ENCODE data around the gene ACKR1.

DNA sequence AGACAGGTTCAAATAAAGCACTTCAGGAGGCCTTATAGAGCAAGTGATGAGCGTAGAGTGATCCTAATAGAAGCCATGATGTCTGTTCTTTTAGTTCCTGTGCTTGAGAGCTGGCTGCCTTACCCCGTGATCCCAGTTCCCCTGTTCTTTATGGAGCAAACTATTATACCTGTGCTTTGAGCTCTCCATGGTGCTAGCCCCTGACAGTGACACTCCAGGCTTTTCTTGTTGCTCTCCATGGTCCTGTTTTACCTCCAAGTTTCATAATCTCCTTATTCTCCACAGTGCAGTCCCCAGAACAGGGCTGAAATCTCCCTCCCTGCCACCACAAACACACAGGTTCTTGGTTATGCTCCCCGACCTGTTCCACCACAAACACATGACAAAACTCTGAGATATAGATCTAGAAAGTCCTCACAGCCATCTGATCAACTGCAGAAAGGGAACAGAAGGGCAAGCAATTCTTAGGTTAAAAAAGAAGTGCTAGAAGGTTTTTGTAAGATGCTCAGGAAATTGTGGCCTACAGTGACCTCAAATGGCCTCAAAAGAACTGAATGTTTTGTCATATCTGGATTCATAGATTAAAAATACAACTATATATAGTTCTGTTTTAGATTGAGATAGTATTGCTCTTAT lies 27.3 kb upstream of the ACKR1 start:
- no peak for TF ChIP-seq CTCF (IDR thresholded peaks at IDR 0.05; ENCODE audit: low read length)
- no peak for TF ChIP-seq EZH2 (IDR thresholded peaks at IDR 0.05; ENCODE audit: borderline replicate concordance, low read length)

Data from OCI-LY1 (cell line).